HG02588 (cell line): ENCODE results near the gene KRTAP4-11.
"Not testable (repeated sequence)": the region's sequence is repeated elsewhere in the genome, so short reads cannot be mapped to it uniquely, and the experiment has no call there.

Experiments
- ATAC-seq: cut with Tn5 transposase; IDR thresholded peaks from one replicate; pipeline ENCODE4 v1.9.1; 2021; ENCODE audit warnings: mild to moderate bottlenecking, moderate library complexity; ENCODE audit not compliant: unreplicated experiment

Gene KRTAP4-11

GRCh38 chr17:41117846-41118386 lies at the start of gene KRTAP4-11:
Gene KRTAP4-11 (minus strand): TSS chr17:41118373. CDS start chr17:41118315, 58 bp downstream.
- not testable (repeated sequence) for ATAC-seq

GRCh38 chr17:41167561-41167960 lies 49.4 kb upstream of the KRTAP4-11 start:
- ATAC-seq: no peak

- no peak for ATAC-seq
These were observed 45.7 kb upstream of the KRTAP4-11 start for GRCh38 chr17:41163828-41164227.

- no peak for ATAC-seq
These were observed 42.5 kb upstream of the KRTAP4-11 start, which contains the start of gene KRTAP4-4 for GRCh38 chr17:41160648-41161047. Gene KRTAP4-4 (minus strand): TSS chr17:41160748. CDS start chr17:41160691, 57 bp downstream.

GRCh38 chr17:41160190-41160589 lies 42.0 kb upstream of the KRTAP4-11 start:
- ATAC-seq: not testable (repeated sequence)

- no peak for ATAC-seq
These were observed 35.7 kb upstream of the KRTAP4-11 start for GRCh38 chr17:41153856-41154255.

GRCh38 chr17:41151525-41151924 lies 33.4 kb upstream of the KRTAP4-11 start:
- no peak for ATAC-seq

- ATAC-seq: no peak
These were observed 31.9 kb upstream of the KRTAP4-11 start for GRCh38 chr17:41150026-41150425.

- ATAC-seq: no peak
These were observed 31.4 kb upstream of the KRTAP4-11 start, which contains the start of gene KRTAP4-5 for GRCh38 chr17:41149652-41149985. Gene KRTAP4-5 (minus strand): TSS chr17:41149825. CDS start chr17:41149767, 58 bp downstream.

GRCh38 chr17:41148971-41149651 lies 30.9 kb upstream of the KRTAP4-11 start:
- not testable (repeated sequence) for ATAC-seq

- no peak for ATAC-seq
These were observed 29.5 kb upstream of the KRTAP4-11 start for GRCh38 chr17:41147531-41148204.

- ATAC-seq: no peak
These were observed 27.1 kb upstream of the KRTAP4-11 start for GRCh38 chr17:41145261-41145660.

- no peak for ATAC-seq
These were observed 26.7 kb upstream of the KRTAP4-11 start for GRCh38 chr17:41144846-41145245.

- no peak for ATAC-seq
These were observed 23.2 kb upstream of the KRTAP4-11 start for GRCh38 chr17:41141361-41141760.

- ATAC-seq: no peak
These were observed 22.4 kb upstream of the KRTAP4-11 start, which contains the start of gene KRTAP4-6 for GRCh38 chr17:41140360-41141131. Gene KRTAP4-6 (minus strand): TSS chr17:41140544. CDS start chr17:41140487, 57 bp downstream.

- ATAC-seq: not testable (repeated sequence)
These were observed 21.7 kb upstream of the KRTAP4-11 start for GRCh38 chr17:41139865-41140264.

GRCh38 chr17:41133880-41134735 lies 15.9 kb upstream of the KRTAP4-11 start:
- ATAC-seq: no peak

GRCh38 chr17:41131979-41132378 lies 13.8 kb upstream of the KRTAP4-11 start:
- no peak for ATAC-seq

- ATAC-seq: no peak
These were observed 9.2 kb upstream of the KRTAP4-11 start for GRCh38 chr17:41127371-41127770.

- no peak for ATAC-seq
These were observed 8.2 kb upstream of the KRTAP4-11 start for GRCh38 chr17:41126412-41126811.
